NB4 (cell line): Measurements from ENCODE around the gene DPAGT1.

Source experiments
- MYC ChIP-seq: IDR thresholded peaks from 2 replicates; pipeline ENCODE4 v1.6.1; 2011; ENCODE audit warnings: low read depth, low read length
- POLR2A ChIP-seq: IDR thresholded peaks from 2 replicates; pipeline ENCODE4 v1.6.1; 2011; ENCODE audit warnings: mild to moderate bottlenecking; ENCODE audit not compliant: insufficient read length; ENCODE audit errors: extremely low read depth
- TF ChIP-seq, protein P1 (sequence below): IDR thresholded peaks from one replicate; pipeline ENCODE4 v1.5.1; 2012; ENCODE audit warnings: low read depth, low read length
- TF ChIP-seq, protein P2 (sequence below): IDR thresholded peaks from 2 replicates; pipeline ENCODE4 v1.6.1; 2011; ENCODE audit warnings: low read depth, low read length

DNA sequence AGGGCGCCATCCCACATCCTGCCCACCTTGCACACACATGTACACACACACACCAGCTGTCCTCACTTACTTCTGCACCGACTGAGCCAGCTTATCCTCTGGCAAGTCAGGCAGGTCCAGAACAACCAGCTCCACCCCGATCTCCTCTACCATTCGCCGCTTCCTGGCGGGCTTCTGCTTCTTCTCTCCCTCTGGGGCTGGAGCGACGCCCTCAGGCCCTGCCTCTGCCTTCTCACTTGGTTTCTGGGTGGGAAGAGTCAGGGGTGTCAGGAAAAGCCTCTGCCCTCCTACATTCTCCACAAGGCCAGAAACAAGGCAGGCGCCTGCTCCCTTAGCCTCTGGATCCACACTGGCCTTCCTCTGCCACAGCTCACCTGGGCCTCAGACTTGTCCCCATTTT lies 53.0 kb downstream of the DPAGT1 start:
- TF ChIP-seq, protein P1, sequence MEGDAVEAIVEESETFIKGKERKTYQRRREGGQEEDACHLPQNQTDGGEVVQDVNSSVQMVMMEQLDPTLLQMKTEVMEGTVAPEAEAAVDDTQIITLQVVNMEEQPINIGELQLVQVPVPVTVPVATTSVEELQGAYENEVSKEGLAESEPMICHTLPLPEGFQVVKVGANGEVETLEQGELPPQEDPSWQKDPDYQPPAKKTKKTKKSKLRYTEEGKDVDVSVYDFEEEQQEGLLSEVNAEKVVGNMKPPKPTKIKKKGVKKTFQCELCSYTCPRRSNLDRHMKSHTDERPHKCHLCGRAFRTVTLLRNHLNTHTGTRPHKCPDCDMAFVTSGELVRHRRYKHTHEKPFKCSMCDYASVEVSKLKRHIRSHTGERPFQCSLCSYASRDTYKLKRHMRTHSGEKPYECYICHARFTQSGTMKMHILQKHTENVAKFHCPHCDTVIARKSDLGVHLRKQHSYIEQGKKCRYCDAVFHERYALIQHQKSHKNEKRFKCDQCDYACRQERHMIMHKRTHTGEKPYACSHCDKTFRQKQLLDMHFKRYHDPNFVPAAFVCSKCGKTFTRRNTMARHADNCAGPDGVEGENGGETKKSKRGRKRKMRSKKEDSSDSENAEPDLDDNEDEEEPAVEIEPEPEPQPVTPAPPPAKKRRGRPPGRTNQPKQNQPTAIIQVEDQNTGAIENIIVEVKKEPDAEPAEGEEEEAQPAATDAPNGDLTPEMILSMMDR: no peak
- no peak for TF ChIP-seq POLR2A
- TF ChIP-seq, protein P2, sequence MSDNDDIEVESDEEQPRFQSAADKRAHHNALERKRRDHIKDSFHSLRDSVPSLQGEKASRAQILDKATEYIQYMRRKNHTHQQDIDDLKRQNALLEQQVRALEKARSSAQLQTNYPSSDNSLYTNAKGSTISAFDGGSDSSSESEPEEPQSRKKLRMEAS: no peak
- TF ChIP-seq MYC: no peak
